T47D (cell line): ENCODE measurements around the gene SGMS1.
A peak's percentile ranks its signal among the peaks of the same experiment; 100 is the strongest.
"Not testable (repeated sequence)": the region's sequence is repeated elsewhere in the genome, so short reads cannot be mapped to it uniquely, and the experiment has no call there.

Experiments
- DNase-seq, 2 experiments: peaks; one replicate each; pipeline versions ENCODE4 v3.0.0 to v3.0.0-alpha.2; 2011 to 2012; ENCODE audit warnings: low read depth in 1 of 2, low spot score in 1 of 2
- JUND ChIP-seq: IDR thresholded peaks from 2 replicates; pipeline ENCODE4 v1.6.1; 2012; ENCODE audit warnings: low read depth
- in situ Hi-C: cut with HindIII; loops from 2 replicates; pipeline ENCODE4 v1.10.0; 2016; ENCODE audit warnings: low sequenced_read_pairs, low pct_unique_long_range_greater_than_20kb

SGMS1 gene

GRCh38 chr10:50470798-50471582 lies 152.8 kb downstream of the SGMS1 start:
- peak in 1 of 2 experiments; percentile 93 for DNase-seq
- TF ChIP-seq JUND = no peak
- in situ Hi-C loops = no loop called here

- in situ Hi-C loops = no loop called here
- peak in 1 of 2 experiments; percentile 55 for DNase-seq
- no peak for TF ChIP-seq JUND
These were observed 153.4 kb downstream of the SGMS1 start for GRCh38 chr10:50470345-50470744.

GRCh38 chr10:50469778-50470193 lies 154.0 kb downstream of the SGMS1 start:
- TF ChIP-seq JUND = no peak
- in situ Hi-C loops = no loop called here
- peak in 1 of 2 experiments; percentile 51 for DNase-seq

GRCh38 chr10:50469288-50469687 lies 154.5 kb downstream of the SGMS1 start:
- in situ Hi-C loops = no loop called here
- DNase-seq = no peak
- no peak for TF ChIP-seq JUND

- in situ Hi-C loops = no loop called here
These were observed 156.5 kb downstream of the SGMS1 start for GRCh38 chr10:50467209-50467608.

GRCh38 chr10:50464004-50464409 lies 159.7 kb downstream of the SGMS1 start:
- DNase-seq = no peak
- TF ChIP-seq JUND = no peak
- in situ Hi-C loops = no loop called here

More at GRCh38 chr10:50467209-50467608, 156.5 kb downstream of the SGMS1 start:
- DNase-seq = no peak
- TF ChIP-seq JUND = no peak

GRCh38 chr10:50461834-50462233 lies 161.9 kb downstream of the SGMS1 start:
- no peak for TF ChIP-seq JUND
- DNase-seq = no peak
- in situ Hi-C loops = no loop called here

GRCh38 chr10:50461123-50461522 lies 162.6 kb downstream of the SGMS1 start:
- no peak for TF ChIP-seq JUND
- no peak for DNase-seq
- in situ Hi-C loops = no loop called here

- in situ Hi-C loops = no loop called here
- TF ChIP-seq JUND = no peak
- no peak for DNase-seq
These were observed 167.0 kb downstream of the SGMS1 start for GRCh38 chr10:50456719-50457118.

- DNase-seq = no peak
- in situ Hi-C loops = no loop called here
- no peak for TF ChIP-seq JUND
These were observed 169.8 kb downstream of the SGMS1 start for GRCh38 chr10:50453940-50454339.

GRCh38 chr10:50452603-50453002 lies 171.2 kb downstream of the SGMS1 start:
- DNase-seq = no peak
- no peak for TF ChIP-seq JUND
- in situ Hi-C loops = no loop called here

GRCh38 chr10:50447691-50448090 lies 176.1 kb downstream of the SGMS1 start:
- in situ Hi-C loops = no loop called here
- no peak for DNase-seq

GRCh38 chr10:50445777-50446176 lies 178.0 kb downstream of the SGMS1 start:
- in situ Hi-C loops, DNase-seq: not testable (repeated sequence)

More at GRCh38 chr10:50447691-50448090, 176.1 kb downstream of the SGMS1 start:
- TF ChIP-seq JUND = no peak

- no peak for DNase-seq
- no peak for TF ChIP-seq JUND
- in situ Hi-C loops = no loop called here
These were observed 183.3 kb downstream of the SGMS1 start for GRCh38 chr10:50440489-50440888.
